Aortic smooth muscle cell (primary cell): ENCODE results near the gene SCAF1. TPM values are rescaled to one million over a fixed set of nuclear protein-coding genes. Genes with fewer than 3 reads are reported as not detected.

ENCODE experiments used
- total RNA-seq: library from RNA; depleted of rRNA; stranded (reverse); fragments of >200 nt; gene quantifications from 2 replicates; pipeline ENCODE4 v1.2.3, GENCODE V29; 2014

SCAF1 gene, protein sequence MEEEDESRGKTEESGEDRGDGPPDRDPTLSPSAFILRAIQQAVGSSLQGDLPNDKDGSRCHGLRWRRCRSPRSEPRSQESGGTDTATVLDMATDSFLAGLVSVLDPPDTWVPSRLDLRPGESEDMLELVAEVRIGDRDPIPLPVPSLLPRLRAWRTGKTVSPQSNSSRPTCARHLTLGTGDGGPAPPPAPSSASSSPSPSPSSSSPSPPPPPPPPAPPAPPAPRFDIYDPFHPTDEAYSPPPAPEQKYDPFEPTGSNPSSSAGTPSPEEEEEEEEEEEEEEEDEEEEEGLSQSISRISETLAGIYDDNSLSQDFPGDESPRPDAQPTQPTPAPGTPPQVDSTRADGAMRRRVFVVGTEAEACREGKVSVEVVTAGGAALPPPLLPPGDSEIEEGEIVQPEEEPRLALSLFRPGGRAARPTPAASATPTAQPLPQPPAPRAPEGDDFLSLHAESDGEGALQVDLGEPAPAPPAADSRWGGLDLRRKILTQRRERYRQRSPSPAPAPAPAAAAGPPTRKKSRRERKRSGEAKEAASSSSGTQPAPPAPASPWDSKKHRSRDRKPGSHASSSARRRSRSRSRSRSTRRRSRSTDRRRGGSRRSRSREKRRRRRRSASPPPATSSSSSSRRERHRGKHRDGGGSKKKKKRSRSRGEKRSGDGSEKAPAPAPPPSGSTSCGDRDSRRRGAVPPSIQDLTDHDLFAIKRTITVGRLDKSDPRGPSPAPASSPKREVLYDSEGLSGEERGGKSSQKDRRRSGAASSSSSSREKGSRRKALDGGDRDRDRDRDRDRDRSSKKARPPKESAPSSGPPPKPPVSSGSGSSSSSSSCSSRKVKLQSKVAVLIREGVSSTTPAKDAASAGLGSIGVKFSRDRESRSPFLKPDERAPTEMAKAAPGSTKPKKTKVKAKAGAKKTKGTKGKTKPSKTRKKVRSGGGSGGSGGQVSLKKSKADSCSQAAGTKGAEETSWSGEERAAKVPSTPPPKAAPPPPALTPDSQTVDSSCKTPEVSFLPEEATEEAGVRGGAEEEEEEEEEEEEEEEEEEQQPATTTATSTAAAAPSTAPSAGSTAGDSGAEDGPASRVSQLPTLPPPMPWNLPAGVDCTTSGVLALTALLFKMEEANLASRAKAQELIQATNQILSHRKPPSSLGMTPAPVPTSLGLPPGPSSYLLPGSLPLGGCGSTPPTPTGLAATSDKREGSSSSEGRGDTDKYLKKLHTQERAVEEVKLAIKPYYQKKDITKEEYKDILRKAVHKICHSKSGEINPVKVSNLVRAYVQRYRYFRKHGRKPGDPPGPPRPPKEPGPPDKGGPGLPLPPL
- 11.1 and 13.1 TPM in 2 replicates for total RNA-seq

DNA sequence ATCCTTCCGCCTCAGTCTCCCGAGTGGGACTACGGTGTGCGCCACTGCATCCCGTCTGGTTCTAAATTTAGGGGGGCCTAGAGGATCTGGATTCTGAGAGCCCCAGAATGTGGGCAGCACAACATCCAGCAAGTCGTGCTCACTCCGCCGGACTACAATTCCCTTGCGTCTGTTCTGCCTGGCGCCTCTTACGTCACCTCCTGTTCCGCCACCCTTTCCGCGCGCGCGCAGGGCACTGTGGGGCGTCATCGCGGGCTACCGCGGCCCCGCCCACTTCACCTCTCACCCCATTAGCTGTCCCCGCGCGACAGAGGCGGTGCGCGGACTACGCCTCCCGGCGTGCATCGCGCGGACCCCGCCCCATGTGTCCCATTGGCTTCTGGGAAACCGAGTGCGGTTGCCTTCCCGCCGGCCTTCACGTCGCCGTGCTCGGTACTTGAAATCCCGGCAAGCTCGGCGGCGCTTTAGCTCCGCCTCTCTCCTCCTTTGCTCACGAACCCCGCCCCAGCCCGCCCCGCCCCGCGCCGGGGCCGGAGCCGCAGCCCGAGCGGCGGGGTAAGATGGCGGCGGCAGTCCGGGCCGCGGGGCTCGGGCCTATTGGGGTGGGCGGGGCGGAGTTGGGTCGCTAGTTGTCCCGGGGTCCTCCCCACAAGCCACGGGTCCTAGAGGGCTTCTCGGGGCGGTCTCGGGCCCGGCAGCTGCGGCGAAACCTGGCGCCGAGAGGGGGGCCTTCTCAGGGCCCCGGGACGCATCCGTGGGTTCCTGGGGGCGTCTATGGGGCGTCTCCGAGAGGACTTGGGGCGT is at the start of gene SCAF1:
Gene SCAF1, plus strand, starts transcription at position 522 of the 804 bp plus-strand sequence. CDS start 2,818 bp downstream, outside the sequence.

GRCh38 chr19:49640113-49640898 is 1.7 kb upstream of the SCAF1 start, which contains the start of gene RRAS:
Gene RRAS (minus strand): TSS chr19:49640143. CDS start chr19:49640098, 45 bp downstream.

DNA sequence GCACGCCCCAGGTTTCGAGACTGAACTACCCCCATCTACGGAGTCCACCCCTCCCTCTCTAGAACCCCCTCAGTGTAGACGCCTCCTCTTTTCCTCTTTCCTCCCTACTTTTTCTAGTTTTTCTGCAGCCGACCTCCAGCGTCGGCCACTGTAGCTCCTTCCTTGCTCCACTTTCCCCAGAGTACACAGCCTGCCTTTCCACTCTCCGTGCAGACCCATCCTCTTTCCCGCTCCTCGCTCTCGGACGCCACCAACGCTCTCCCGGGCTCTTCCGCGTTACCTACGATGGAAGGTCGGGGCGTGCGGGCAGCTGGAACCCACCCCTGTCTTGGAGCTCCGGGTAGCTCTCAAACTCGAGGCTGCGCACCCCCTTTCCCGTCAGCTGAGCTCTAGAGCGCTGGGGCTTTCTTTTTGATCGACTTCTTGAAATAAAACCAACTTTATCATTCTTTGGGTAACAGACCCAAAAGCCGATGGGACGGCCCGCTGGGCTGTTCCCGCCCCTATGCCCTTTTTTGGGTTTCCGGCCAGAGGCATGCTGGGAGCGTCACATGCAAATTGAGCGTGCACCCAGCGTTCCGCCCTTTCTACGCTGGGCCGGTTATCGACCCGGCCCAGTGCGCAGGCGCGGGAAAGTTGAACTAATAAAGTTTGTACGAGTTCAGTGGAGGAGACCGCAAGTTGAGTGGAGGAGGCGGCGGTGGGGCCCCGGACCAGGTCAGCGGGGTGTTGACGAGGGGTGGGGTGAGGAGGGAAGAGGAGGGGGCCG is 23.5 kb downstream of the SCAF1 start, which contains the start of the genes BCL2L12 and IRF3:
Gene BCL2L12, plus strand, starts transcription at position 583 of the 769 bp plus-strand sequence. CDS start 760 bp downstream, outside the sequence.
Gene IRF3, minus strand, starts transcription at position 507 of the 769 bp plus-strand sequence. CDS start 1,019 bp downstream, outside the sequence.

DNA sequence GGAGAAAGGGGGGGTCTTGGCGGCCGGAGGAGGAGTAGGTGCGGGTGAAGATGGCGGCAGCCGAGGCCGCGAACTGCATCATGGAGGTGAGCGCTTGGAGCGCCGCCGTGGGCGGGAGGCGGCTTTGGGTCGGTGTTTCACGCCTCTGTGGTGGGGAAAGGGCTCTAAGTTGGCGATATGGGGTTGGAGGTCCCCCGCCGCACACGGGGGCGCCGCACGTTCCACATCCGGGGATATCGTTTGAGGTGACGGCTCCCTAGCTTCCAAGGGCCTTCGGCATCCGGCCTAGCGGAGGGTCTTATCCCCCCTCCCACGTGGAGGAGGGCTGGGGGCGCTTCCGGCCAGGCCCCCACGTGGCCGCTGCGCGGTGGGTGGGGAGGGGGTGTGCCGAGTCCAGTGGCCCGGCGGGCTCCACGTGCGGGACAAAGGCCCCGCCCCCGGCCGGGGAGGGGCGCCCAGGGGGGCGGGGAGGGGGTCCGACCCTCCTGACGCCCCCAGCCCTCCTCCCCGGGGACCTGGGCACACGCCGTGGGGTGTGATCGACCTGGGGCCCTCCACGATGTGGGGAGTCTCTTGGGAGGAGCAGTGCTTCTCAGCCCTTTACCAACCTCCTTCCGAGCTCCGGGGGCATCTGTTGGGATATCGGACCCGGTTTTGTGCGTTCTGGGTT is 35.4 kb downstream of the SCAF1 start, which contains the start of gene PRMT1:
Gene PRMT1, plus strand, starts transcription at position 41 of the 670 bp plus-strand sequence. Its CDS starts 10 bp downstream, at position 51.

DNA sequence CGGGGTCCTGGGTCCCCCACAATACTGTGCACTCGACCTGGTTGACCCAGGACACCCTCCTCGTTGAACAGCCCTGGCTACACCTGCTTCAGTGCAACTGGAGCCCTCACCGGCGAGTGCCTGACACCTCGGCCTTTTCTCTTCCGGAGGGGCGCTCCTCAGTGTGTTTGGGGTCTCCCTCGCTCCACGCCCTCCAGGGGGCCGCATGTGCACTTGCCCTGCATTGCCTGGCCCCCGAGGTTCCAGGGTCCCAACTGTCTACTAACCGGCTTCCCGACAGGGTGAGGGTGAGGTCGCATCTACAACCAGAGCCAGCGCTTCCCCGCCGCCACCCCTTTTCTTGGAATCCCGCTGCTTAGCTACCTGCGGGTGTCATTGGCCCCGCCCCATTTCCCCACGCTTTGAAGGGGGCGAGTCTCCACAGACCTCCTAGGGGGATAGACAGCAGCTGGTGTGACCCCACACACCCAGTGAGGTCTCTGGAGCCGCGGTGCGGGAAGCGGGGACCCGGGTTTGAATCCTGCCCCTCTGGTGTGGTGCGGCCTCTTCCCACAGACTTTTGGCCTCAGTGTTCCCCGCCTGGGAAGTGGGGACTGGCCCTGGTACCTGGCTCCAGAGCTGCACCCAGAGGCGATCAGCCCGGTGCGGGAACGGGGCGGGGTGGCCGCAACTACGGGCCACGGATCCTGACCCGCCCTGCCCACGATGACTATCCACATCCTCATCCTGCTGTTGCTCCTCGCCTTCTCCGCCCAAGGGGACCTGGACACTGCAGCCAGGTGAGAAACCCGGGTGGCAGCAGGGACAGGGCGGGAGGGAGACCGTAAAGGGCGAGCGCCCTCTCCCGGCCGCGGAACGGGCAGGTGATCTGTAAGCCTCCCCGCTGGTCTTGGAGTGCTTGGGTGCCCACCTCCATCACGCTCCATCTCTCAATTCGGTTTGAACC is 47.4 kb downstream of the SCAF1 start, which contains the start of gene ADM5:
Gene ADM5, plus strand, starts transcription at position 462 of the 946 bp plus-strand sequence. Its CDS starts 244 bp downstream, at position 706.

DNA sequence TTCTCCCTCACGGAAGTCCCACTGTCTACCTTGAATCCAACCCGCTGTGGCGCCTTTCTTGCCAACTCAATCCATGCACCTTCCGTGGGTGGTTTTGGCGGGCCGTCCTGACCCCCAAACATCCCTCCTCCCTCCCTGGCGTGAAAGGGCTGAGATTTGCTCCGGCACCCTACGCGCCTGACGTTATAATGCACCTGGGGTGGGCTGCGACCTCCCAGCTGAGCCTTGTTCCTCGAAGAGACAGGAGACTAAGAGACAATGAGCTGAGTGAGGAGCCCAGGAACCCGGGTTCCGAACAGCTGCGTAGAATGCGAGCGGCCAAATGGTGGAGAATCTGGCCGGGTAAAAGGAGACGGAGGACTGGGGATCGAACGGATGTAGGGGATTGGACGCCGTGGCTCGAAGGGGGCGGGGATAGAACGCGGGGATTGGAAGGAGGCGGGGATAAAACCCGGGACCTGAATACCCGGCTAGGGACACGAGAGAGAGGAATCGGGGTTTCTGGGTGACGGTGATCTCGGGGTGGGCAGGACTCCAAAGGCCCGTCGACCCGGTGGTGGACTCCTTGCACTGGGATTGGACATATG is 48.7 kb downstream of the SCAF1 start, which contains the start of gene CPT1C:
Gene CPT1C, plus strand, starts transcription at position 461 of the 587 bp plus-strand sequence. CDS start 1,137 bp downstream, outside the sequence.

Other genes with a start within 250 kb of the SCAF1 start
- gene PTH2, start 218.8 kb upstream of the SCAF1 start, total RNA-seq: not detected in 2 replicates
- gene GFY, start 216.8 kb upstream of the SCAF1 start, total RNA-seq: not detected in 2 replicates
- under 0.01 and 0.19 TPM in 2 replicates for gene SLC17A7, start 200.7 kb upstream of the SCAF1 start, total RNA-seq
- 100 and 117 TPM in 2 replicates for gene PIH1D1, start 190.4 kb upstream of the SCAF1 start, total RNA-seq
- 27.2 and 40.8 TPM in 2 replicates for gene ALDH16A1, start 189.0 kb upstream of the SCAF1 start, total RNA-seq
- gene FLT3LG, start 168.0 kb upstream of the SCAF1 start, total RNA-seq: 3.3 and 5.2 TPM in 2 replicates
- gene RPL13A, start 154.6 kb upstream of the SCAF1 start, total RNA-seq: 2,656 and 2,860 TPM in 2 replicates
- gene RPS11, start 145.8 kb upstream of the SCAF1 start, total RNA-seq: 2,801 and 3,340 TPM in 2 replicates
- 55.8 and 68.3 TPM in 2 replicates for gene FCGRT, start 129.5 kb upstream of the SCAF1 start, total RNA-seq
- gene RCN3, start 114.2 kb upstream of the SCAF1 start, total RNA-seq: 292 and 325 TPM in 2 replicates
- gene NOSIP, start 61.7 kb upstream of the SCAF1 start, total RNA-seq: 81.4 and 103 TPM in 2 replicates
- gene PRRG2, start 60.9 kb upstream of the SCAF1 start, total RNA-seq: 0.25 and 0.92 TPM in 2 replicates
- gene PRR12, start 51.0 kb upstream of the SCAF1 start, total RNA-seq: 2.1 and 3.0 TPM in 2 replicates
- gene RRAS, start 2.1 kb upstream of the SCAF1 start, total RNA-seq: 44.3 and 46.8 TPM in 2 replicates
- gene IRF3, start 23.6 kb downstream of the SCAF1 start, total RNA-seq: 61.1 and 65.4 TPM in 2 replicates
- gene BCL2L12, start 23.7 kb downstream of the SCAF1 start, total RNA-seq: 2.2 and 4.0 TPM in 2 replicates
- 271 and 406 TPM in 2 replicates for gene PRMT1, start 35.1 kb downstream of the SCAF1 start, total RNA-seq
- gene ADM5, start 47.4 kb downstream of the SCAF1 start, total RNA-seq: 0.25 and 0.40 TPM in 2 replicates
- 10.4 and 21.8 TPM in 2 replicates for gene CPT1C, start 48.9 kb downstream of the SCAF1 start, total RNA-seq
- gene TSKS, start 121.1 kb downstream of the SCAF1 start, total RNA-seq: 0.06 and 0.13 TPM in 2 replicates
- gene AP2A1, start 124.8 kb downstream of the SCAF1 start, total RNA-seq: 78.3 and 86.3 TPM in 2 replicates
- gene FUZ, start 171.1 kb downstream of the SCAF1 start, total RNA-seq: 24.3 and 25.8 TPM in 2 replicates
- 16.5 and 16.6 TPM in 2 replicates for gene MED25, start 176.1 kb downstream of the SCAF1 start, total RNA-seq
- 51.7 and 55.0 TPM in 2 replicates for gene PTOV1, start 208.9 kb downstream of the SCAF1 start, total RNA-seq
- 52.4 and 58.9 TPM in 2 replicates for gene PNKP, start 225.4 kb downstream of the SCAF1 start, total RNA-seq
- 11.0 and 12.4 TPM in 2 replicates for gene AKT1S1, start 235.1 kb downstream of the SCAF1 start, total RNA-seq
- 9.4 and 12.5 TPM in 2 replicates for gene TBC1D17, start 235.5 kb downstream of the SCAF1 start, total RNA-seq